ENCODE measurements around the gene TNK1. TPM values are rescaled to one million over a fixed set of nuclear protein-coding genes. Genes with fewer than 3 reads are reported as not detected.

TNK1 gene
- total and polyA plus RNA-seq, 9 of the 15 experiments (the other 6 are each of a cell fraction or from before 2014, with no cell fraction given) = 0.28 to 5.2 (median 2.1) TPM

- TF ChIP-seq TOE1 (IDR thresholded peaks at IDR 0.05; ENCODE audit: borderline replicate concordance) = 0 out of 2 replicates have a peak, but pooled peaks have one; percentile 22
- TF ChIP-seq TOE1 (CRISPR knock-in tag; IDR thresholded peaks at IDR 0.05; ENCODE audit: borderline replicate concordance, low read depth) = no peak
- TF ChIP-seq GABPB1 (CRISPR knock-in tag; IDR thresholded peaks at IDR 0.05) = peak; percentile 14; the same call in 1 of the 2 replicates
- TF ChIP-seq YY1 (IDR thresholded peaks at IDR 0.05; ENCODE audit: borderline replicate concordance in 1 of 3, control insufficient read depth in 1 of 3, extremely low read depth in 1 of 3, insufficient read depth in 3 of 3, insufficient read length in 1 of 3, insufficient replicate concordance in 2 of 3, low read depth in 1 of 3, low read length in 2 of 3) = peak in 2 of 3 experiments; percentile 28 to 30
- 0 out of 2 replicates have a peak, but pooled peaks have one; percentile 9 for TF ChIP-seq RB1 (IDR thresholded peaks at IDR 0.05; ENCODE audit: low read depth)
- TF ChIP-seq CXXC5 (CRISPR knock-in tag; IDR thresholded peaks at IDR 0.05) = peak; percentile 48; the same call in 1 of the 2 replicates
- TF ChIP-seq, protein P1, sequence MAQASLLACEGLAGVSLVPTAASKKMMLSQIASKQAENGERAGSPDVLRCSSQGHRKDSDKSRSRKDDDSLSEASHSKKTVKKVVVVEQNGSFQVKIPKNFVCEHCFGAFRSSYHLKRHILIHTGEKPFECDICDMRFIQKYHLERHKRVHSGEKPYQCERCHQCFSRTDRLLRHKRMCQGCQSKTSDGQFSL (CRISPR knock-in tag; IDR thresholded peaks at IDR 0.05) = no peak
- TF ChIP-seq, protein P1 (tag; IDR thresholded peaks at IDR 0.05) = no peak
- TF ChIP-seq ZBTB11 (CRISPR knock-in tag; IDR thresholded peaks at IDR 0.05) = 0 out of 6 replicates have a peak, but pooled peaks of 1 of the 3 experiments have one; percentile 24
- no peak for TF ChIP-seq TBL1XR1 (IDR thresholded peaks at IDR 0.05; ENCODE audit: low read length in 2 of 2)
- TF ChIP-seq E2F6 (IDR thresholded peaks at IDR 0.05; ENCODE audit: borderline replicate concordance in 1 of 2, extremely low read depth in 1 of 2, insufficient read depth in 1 of 2, insufficient read length in 1 of 2, low read depth in 1 of 2, low read length in 1 of 2, poor library complexity in 1 of 2, severe bottlenecking in 1 of 2) = peak in 1 of 2 experiments; percentile 31
- TF ChIP-seq SUPT5H (IDR thresholded peaks at IDR 0.05) = 0 out of 2 replicates have a peak, but pooled peaks have one; percentile 35
- peak; percentile 57; the same call in 1 of the 2 replicates for TF ChIP-seq PHF8 (IDR thresholded peaks at IDR 0.05; ENCODE audit: borderline replicate concordance, low read length)
- peak; percentile 47; the same call in 1 of the 2 replicates for TF ChIP-seq MYNN (IDR thresholded peaks at IDR 0.05)
- no peak for TF ChIP-seq MYNN (CRISPR knock-in tag; IDR thresholded peaks at IDR 0.05)
- TF ChIP-seq ZFP91 (CRISPR knock-in tag; IDR thresholded peaks at IDR 0.05) = peak; percentile 92
- peak; percentile 43 for TF ChIP-seq TAF1 (IDR thresholded peaks at IDR 0.05; ENCODE audit: control insufficient read depth, extremely low read depth, insufficient read depth, low read length, severe bottlenecking)
- TF ChIP-seq POLR2A (conservative IDR thresholded peaks at IDR 0.05) = peak; percentile 66
Measured at GRCh38 chr17:7351665-7352502, 29.0 kb upstream of the TNK1 start, which contains the start of gene KCTD11 (continued).
